Upper lobe of right lung (tissue), 1 donor: Measurements from ENCODE around the gene MBL2. TPM values are rescaled to one million over a fixed set of nuclear protein-coding genes. Genes with fewer than 3 reads are reported as not detected.

ENCODE experiments used
- ATAC-seq: fragments of 200-7000 bp; cut with Tn5 transposase; one replicate; pipeline ENCODE4 v1.9.1; 2020; ENCODE audit warnings: mild to moderate bottlenecking, moderate library complexity
- DNase-seq: peaks from one replicate; pipeline ENCODE4 v3.0.0-alpha.2; 2020
- H3K27ac ChIP-seq: fragments of 200-600 bp; one replicate; pipeline ENCODE4 v1.8.0; 2022
- H3K27me3 ChIP-seq: fragments of 200-600 bp; one replicate; pipeline ENCODE4 v1.8.0; 2022; ENCODE audit warnings: mild to moderate bottlenecking
- H3K36me3 ChIP-seq: fragments of 200-600 bp; one replicate; pipeline ENCODE4 v1.8.0; 2022
- H3K4me1 ChIP-seq: fragments of 200-600 bp; one replicate; pipeline ENCODE4 v1.8.0; 2022
- H3K4me3 ChIP-seq: fragments of 200-600 bp; one replicate; pipeline ENCODE4 v1.8.0; 2022; ENCODE audit warnings: mild to moderate bottlenecking
- H3K9me3 ChIP-seq: fragments of 200-600 bp; one replicate; pipeline ENCODE4 v1.8.0; 2022
- CTCF ChIP-seq: fragments of 200-600 bp; IDR thresholded peaks from one replicate; pipeline ENCODE4 v1.8.0; 2022; ENCODE audit warnings: antibody characterized with exemption
- intact Hi-C: fragments of 100-400 bp; cut with DNase I; formaldehyde crosslinking; loops from one replicate; pipeline ENCODE4 v1.11.0; 2022
- total RNA-seq: library from RNA; stranded (reverse); fragmentation: NEBNext Ultra II Directional; extraction: Animal tissue kit (Norgen Biotek cat#: 25700); gene quantifications from one replicate; pipeline ENCODE4 v1.2.1, GENCODE V29; 2021
- donor health status: DM: no; HTN: yes; CAD: no; lungs with severe emphysema.

MBL2 gene
- total RNA-seq, 1 donor from 2014 or later: not detected

- TF ChIP-seq CTCF: no peak
- Histone ChIP-seq H3K27ac (no peak overlapping the region), H3K9me3 (no peaks in the 10 kb centered on the region), H3K36me3 (no peaks in the 10 kb centered on the region), H3K27me3 (no peaks in the 10 kb centered on the region), H3K4me1 (peaks cover 5% of the 10 kb centered on the region), H3K4me3 (no peak overlapping the region)
- no peak for ATAC-seq
- no peak for DNase-seq
- intact Hi-C loops: no loop called here
Observed at GRCh38 chr10:52762088-52762487, 10.5 kb downstream of the MBL2 start.

- no peaks in the 10 kb centered on the region for H3K36me3 ChIP-seq
- no peaks in the 10 kb centered on the region for H3K27me3 ChIP-seq
- H3K4me1 ChIP-seq: peaks cover 5% of the 10 kb centered on the region
- intact Hi-C loops: no loop called here
- no peak for DNase-seq
- H3K27ac ChIP-seq: no peak overlapping the region
- no peaks in the 10 kb centered on the region for H3K9me3 ChIP-seq
- no peak for TF ChIP-seq CTCF
- peak; percentile 43 for ATAC-seq
- no peak overlapping the region for H3K4me3 ChIP-seq
Observed at GRCh38 chr10:52759154-52759553, 13.4 kb downstream of the MBL2 start.

- intact Hi-C loops: no loop called here
- H3K4me3 ChIP-seq: no peak overlapping the region
- no peak for DNase-seq
- H3K27me3 ChIP-seq: no peaks in the 10 kb centered on the region
- ATAC-seq: no peak
- H3K36me3 ChIP-seq: no peaks in the 10 kb centered on the region
- H3K27ac ChIP-seq: no peak overlapping the region
- no peaks in the 10 kb centered on the region for H3K9me3 ChIP-seq
- H3K4me1 ChIP-seq: peaks cover 5% of the 10 kb centered on the region
- no peak for TF ChIP-seq CTCF
Observed at GRCh38 chr10:52758406-52758805, 14.2 kb downstream of the MBL2 start.

- H3K36me3 ChIP-seq: no peaks in the 10 kb centered on the region
- DNase-seq: no peak
- ATAC-seq: no peak
- peaks cover 5% of the 10 kb centered on the region for H3K4me1 ChIP-seq
- H3K27ac ChIP-seq: no peak overlapping the region
- H3K27me3 ChIP-seq: no peaks in the 10 kb centered on the region
- no peak overlapping the region for H3K4me3 ChIP-seq
- H3K9me3 ChIP-seq: no peaks in the 10 kb centered on the region
- TF ChIP-seq CTCF: no peak
- intact Hi-C loops: no loop called here
Observed at GRCh38 chr10:52757773-52758172, 14.8 kb downstream of the MBL2 start.

GRCh38 chr10:52756966-52757365, 15.6 kb downstream of the MBL2 start:
- Histone ChIP-seq H3K4me3 (no peak overlapping the region), H3K36me3 (no peaks in the 10 kb centered on the region), H3K4me1 (peaks cover 5% of the 10 kb centered on the region), H3K27me3 (no peaks in the 10 kb centered on the region), H3K27ac (no peak overlapping the region), H3K9me3 (no peaks in the 10 kb centered on the region)
- TF ChIP-seq CTCF: no peak
- intact Hi-C loops: no loop called here
- no peak for DNase-seq
- ATAC-seq: peak; percentile 25

- intact Hi-C loops: no loop called here
- TF ChIP-seq CTCF: no peak
- no peaks in the 10 kb centered on the region for H3K36me3 ChIP-seq
- H3K27me3 ChIP-seq: no peaks in the 10 kb centered on the region
- DNase-seq (no peak), ATAC-seq (no peak)
- peaks cover 5% of the 10 kb centered on the region for H3K4me1 ChIP-seq
- no peak overlapping the region for H3K27ac ChIP-seq
- no peak overlapping the region for H3K4me3 ChIP-seq
- H3K9me3 ChIP-seq: no peaks in the 10 kb centered on the region
Observed at GRCh38 chr10:52756295-52756694, 16.3 kb downstream of the MBL2 start.
